ENCODE results near the gene ITPRIPL2. TPM values are rescaled to one million over a fixed set of nuclear protein-coding genes. Genes with fewer than 3 reads are reported as not detected.

The ITPRIPL2 gene
- total RNA-seq, 4 donors from 2014 or later = 13.3 to 18.9 (median 18.5) TPM

GRCh38 chr16:19071811-19072777 is 41.7 kb upstream of the ITPRIPL2 start:
- Histone ChIP-seq H3K9me3 (no peaks in the 10 kb centered on the region), H3K27me3 (no peaks in the 10 kb centered on the region), H3K4me3 (no peak overlapping the region), H3K36me3 (peaks cover 0 to 6% of the 10 kb centered on the region in 2 donors), H3K4me1 (peaks cover 33 to 37% of the 10 kb centered on the region in 2 donors), H3K27ac (peak overlapping the region in 1 of 4 donors; percentile 79)
- in situ Hi-C loops (cut with MboI; ENCODE audit: low sequenced_read_pairs in 4 of 4) (loop anchor here in 2 of 4 donors (10.0 to 25.0 kb wide), 2 partner anchors 87 to 285 kb away; partner anchors contain the start of genes RPS15A (in 1 of the 2) and TMC7 (in 1 of the 2)), intact Hi-C loops (cut with DNase I; ENCODE audit: low total_unique reads) (no loop called here)
- peak in 1 of 2 donors; percentile 33 for DNase-seq
- TF ChIP-seq POLR2A (IDR thresholded peaks at IDR 0.05) = no peak
- TF ChIP-seq, protein P1, sequence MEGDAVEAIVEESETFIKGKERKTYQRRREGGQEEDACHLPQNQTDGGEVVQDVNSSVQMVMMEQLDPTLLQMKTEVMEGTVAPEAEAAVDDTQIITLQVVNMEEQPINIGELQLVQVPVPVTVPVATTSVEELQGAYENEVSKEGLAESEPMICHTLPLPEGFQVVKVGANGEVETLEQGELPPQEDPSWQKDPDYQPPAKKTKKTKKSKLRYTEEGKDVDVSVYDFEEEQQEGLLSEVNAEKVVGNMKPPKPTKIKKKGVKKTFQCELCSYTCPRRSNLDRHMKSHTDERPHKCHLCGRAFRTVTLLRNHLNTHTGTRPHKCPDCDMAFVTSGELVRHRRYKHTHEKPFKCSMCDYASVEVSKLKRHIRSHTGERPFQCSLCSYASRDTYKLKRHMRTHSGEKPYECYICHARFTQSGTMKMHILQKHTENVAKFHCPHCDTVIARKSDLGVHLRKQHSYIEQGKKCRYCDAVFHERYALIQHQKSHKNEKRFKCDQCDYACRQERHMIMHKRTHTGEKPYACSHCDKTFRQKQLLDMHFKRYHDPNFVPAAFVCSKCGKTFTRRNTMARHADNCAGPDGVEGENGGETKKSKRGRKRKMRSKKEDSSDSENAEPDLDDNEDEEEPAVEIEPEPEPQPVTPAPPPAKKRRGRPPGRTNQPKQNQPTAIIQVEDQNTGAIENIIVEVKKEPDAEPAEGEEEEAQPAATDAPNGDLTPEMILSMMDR (IDR thresholded peaks at IDR 0.05 in 4 of 5, conservative IDR thresholded peaks at IDR 0.05 in 1 of 5) = peak in 4 of 5 experiments; percentile 27 to 59 (median 54)
- ATAC-seq = no peak

DNA sequence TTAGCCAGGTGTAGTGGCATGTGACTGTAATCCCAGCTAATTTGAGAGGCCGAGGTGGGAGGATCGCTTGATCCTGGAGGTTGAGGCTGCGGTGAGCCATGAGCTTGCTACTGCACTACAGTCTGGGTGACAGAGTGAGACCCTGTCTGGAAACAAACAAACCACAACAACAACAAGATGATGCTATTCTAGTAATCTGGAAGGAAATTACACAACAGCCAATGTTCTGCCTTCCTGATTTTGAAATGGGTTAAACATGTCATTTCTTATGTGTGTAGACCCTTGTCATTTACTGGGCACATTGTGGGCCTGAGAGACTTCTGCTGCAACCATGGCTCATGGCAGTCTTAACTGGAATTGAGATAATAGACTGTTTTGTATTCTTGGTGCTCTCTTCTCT is 40.4 kb upstream of the ITPRIPL2 start:
- Histone ChIP-seq H3K4me1 (peaks cover 32 to 36% of the 10 kb centered on the region in 2 donors), H3K36me3 (peaks cover 3 to 12% of the 10 kb centered on the region in 2 donors), H3K27ac (peak overlapping the region; percentile 56 to 81 (median 76)), H3K4me3 (no peak overlapping the region), H3K9me3 (no peaks in the 10 kb centered on the region), H3K27me3 (no peaks in the 10 kb centered on the region)
- ATAC-seq (no peak), DNase-seq (no peak)
- intact Hi-C loops (cut with DNase I; ENCODE audit: low total_unique reads) (no loop called here), in situ Hi-C loops (cut with MboI; ENCODE audit: low sequenced_read_pairs in 4 of 4) (loop anchor here in 2 of 4 donors (10.0 to 25.0 kb wide), 2 partner anchors 89 to 286 kb away; partner anchors contain the start of genes RPS15A (in 1 of the 2) and TMC7 (in 1 of the 2))
- TF ChIP-seq POLR2A (IDR thresholded peaks at IDR 0.05) = no peak
- TF ChIP-seq, protein P1 (IDR thresholded peaks at IDR 0.05 in 4 of 5, conservative IDR thresholded peaks at IDR 0.05 in 1 of 5) = no peak

DNA sequence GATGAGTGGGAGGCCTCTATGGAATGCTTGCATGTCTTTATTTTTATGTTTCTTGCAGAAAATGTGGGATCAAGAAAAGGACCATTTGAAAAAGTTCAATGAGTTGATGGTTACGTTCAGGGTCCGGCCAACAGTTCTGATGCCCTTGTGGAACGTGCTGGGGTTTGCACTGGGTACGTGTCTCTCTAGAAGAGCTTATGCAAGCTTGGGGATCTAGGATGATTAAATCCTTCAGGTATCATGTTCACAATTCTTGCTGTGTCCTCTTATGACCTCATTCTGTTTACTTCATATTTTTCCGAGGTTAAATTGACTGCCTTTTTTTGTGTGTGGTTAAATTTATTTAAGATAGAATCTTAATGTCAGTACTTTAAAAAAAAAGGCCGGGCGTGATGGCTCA is 39.9 kb upstream of the ITPRIPL2 start:
- intact Hi-C loops (cut with DNase I; ENCODE audit: low total_unique reads) = no loop called here
- in situ Hi-C loops (cut with MboI; ENCODE audit: low sequenced_read_pairs in 4 of 4) = loop anchor here in 2 of 4 donors (10.0 to 25.0 kb wide), 2 partner anchors 89 to 287 kb away; partner anchors contain the start of genes RPS15A (in 1 of the 2) and TMC7 (in 1 of the 2)
- ATAC-seq (peak; percentile 84 to 91), DNase-seq (no peak)
- Histone ChIP-seq H3K9me3 (no peaks in the 10 kb centered on the region), H3K4me3 (no peak overlapping the region), H3K36me3 (peaks cover 3 to 18% of the 10 kb centered on the region in 2 donors), H3K4me1 (peaks cover 27 to 31% of the 10 kb centered on the region in 2 donors), H3K27ac (peak overlapping the region; percentile 56 to 81 (median 76)), H3K27me3 (no peaks in the 10 kb centered on the region)
- TF ChIP-seq POLR2A (IDR thresholded peaks at IDR 0.05) = no peak
- TF ChIP-seq, protein P1 (IDR thresholded peaks at IDR 0.05 in 4 of 5, conservative IDR thresholded peaks at IDR 0.05 in 1 of 5) = no peak

GRCh38 chr16:19075511-19075910 is 38.3 kb upstream of the ITPRIPL2 start:
- Histone ChIP-seq H3K36me3 (peaks cover 3 to 30% of the 10 kb centered on the region in 2 donors), H3K4me3 (no peak overlapping the region), H3K27me3 (no peaks in the 10 kb centered on the region), H3K4me1 (peaks cover 21 to 25% of the 10 kb centered on the region in 2 donors), H3K27ac (peak overlapping the region; percentile 24 to 81 (median 76)), H3K9me3 (no peaks in the 10 kb centered on the region)
- TF ChIP-seq POLR2A (IDR thresholded peaks at IDR 0.05) = no peak
- TF ChIP-seq, protein P1 (IDR thresholded peaks at IDR 0.05 in 4 of 5, conservative IDR thresholded peaks at IDR 0.05 in 1 of 5) = no peak
- in situ Hi-C loops (cut with MboI; ENCODE audit: low sequenced_read_pairs in 4 of 4) (loop anchor here in 1 of 4 donors (10.0 kb wide), 1 partner anchor 91 kb away; the partner anchor contains the start of gene TMC7), intact Hi-C loops (cut with DNase I; ENCODE audit: low total_unique reads) (no loop called here)
- DNase-seq (no peak), ATAC-seq (no peak)
